ENCODE data around the gene CCDC33. TPM values are rescaled to one million over a fixed set of nuclear protein-coding genes. Genes with fewer than 3 reads are reported as not detected.

The CCDC33 gene
- total RNA-seq, 1 donor from 2014 or later: 0.25 TPM

DNA sequence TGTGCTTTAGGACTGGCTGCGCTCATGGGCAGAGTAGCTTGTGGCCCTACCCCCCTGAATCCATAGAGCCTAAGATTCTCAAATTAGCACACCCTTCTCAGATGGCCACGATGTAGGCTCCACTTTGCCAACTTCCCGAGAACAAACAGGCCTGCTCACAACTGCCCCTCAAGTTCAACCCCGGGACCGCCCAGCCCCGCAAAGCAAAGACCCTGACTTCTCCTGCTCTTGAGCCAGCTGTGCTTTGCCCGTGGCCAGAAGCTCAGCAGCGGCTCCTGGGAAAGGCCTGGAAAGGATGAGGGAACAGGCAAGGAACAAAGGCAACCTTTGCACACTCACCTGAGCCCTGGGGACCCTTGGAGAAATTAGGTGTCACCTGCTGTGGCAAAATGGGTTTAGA lies 99.3 kb downstream of the CCDC33 start:
- no peaks in the 10 kb centered on the region for H3K36me3 ChIP-seq (ENCODE audit: control insufficient read depth, insufficient read depth, low read length)
- no peak for DNase-seq (ENCODE audit: low read depth)
- no peak overlapping the region for H3K4me3 ChIP-seq (ENCODE audit: low read depth, low read length)
- peaks cover 5% of the 10 kb centered on the region for H3K27me3 ChIP-seq (ENCODE audit: control insufficient read depth, insufficient read depth, low read length)
- TF ChIP-seq, protein P1, sequence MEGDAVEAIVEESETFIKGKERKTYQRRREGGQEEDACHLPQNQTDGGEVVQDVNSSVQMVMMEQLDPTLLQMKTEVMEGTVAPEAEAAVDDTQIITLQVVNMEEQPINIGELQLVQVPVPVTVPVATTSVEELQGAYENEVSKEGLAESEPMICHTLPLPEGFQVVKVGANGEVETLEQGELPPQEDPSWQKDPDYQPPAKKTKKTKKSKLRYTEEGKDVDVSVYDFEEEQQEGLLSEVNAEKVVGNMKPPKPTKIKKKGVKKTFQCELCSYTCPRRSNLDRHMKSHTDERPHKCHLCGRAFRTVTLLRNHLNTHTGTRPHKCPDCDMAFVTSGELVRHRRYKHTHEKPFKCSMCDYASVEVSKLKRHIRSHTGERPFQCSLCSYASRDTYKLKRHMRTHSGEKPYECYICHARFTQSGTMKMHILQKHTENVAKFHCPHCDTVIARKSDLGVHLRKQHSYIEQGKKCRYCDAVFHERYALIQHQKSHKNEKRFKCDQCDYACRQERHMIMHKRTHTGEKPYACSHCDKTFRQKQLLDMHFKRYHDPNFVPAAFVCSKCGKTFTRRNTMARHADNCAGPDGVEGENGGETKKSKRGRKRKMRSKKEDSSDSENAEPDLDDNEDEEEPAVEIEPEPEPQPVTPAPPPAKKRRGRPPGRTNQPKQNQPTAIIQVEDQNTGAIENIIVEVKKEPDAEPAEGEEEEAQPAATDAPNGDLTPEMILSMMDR (IDR thresholded peaks at IDR 0.05; ENCODE audit: insufficient read depth, low read length, poor library complexity, severe bottlenecking): no peak

DNA sequence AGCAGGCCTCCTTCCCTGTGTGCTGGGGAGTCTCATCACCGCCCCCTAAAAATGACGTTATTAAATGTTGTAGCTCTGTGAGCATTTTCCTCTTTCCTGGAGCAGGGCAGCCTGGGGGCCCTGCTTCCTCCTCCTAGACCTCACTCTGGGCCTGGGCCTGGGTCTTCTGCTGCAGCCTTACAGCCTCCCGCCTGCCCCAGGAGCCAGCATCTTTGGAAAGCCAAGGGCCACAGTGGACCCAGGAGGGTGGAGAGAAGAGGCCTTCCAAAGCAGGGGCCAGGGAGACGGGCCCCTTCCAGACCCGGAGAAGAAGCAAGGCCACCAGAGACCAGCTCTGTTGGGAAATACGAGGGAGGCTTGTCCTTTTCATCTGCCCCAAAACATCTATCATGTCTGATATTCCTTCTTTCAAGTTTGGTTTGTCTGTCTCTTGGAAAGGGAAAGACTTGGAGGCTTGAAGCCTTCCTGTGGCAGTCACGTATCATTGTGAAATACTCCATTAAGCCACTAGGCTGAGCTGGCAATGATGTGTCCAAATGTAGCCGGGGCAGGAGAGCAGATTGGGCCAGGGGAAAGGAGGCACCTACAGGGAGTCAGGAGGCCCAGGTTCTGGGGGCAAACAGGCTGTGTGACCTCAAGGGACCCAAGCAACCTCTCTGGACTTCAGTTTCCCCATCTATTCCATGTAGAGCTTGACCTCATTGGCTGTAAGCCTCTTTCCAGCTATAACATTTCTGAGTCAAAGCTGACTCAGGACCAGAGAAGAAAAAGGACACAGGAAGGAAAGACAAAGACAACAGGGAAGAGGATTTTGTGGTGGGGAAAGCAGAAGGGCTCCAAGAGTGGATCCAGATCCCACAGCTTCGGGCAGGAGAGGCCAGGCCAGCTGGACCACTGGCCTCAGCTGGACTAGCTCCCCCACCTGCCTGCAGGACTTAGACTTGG lies 100.2 kb downstream of the CCDC33 start:
- H3K4me3 ChIP-seq (ENCODE audit: low read depth, low read length): no peak overlapping the region
- H3K36me3 ChIP-seq (ENCODE audit: control insufficient read depth, insufficient read depth, low read length): no peaks in the 10 kb centered on the region
- peaks cover under 1% of the 10 kb centered on the region for H3K27me3 ChIP-seq (ENCODE audit: control insufficient read depth, insufficient read depth, low read length)
- DNase-seq (ENCODE audit: low read depth): no peak
- TF ChIP-seq, protein P1 (IDR thresholded peaks at IDR 0.05; ENCODE audit: insufficient read depth, low read length, poor library complexity, severe bottlenecking): no peak

DNA sequence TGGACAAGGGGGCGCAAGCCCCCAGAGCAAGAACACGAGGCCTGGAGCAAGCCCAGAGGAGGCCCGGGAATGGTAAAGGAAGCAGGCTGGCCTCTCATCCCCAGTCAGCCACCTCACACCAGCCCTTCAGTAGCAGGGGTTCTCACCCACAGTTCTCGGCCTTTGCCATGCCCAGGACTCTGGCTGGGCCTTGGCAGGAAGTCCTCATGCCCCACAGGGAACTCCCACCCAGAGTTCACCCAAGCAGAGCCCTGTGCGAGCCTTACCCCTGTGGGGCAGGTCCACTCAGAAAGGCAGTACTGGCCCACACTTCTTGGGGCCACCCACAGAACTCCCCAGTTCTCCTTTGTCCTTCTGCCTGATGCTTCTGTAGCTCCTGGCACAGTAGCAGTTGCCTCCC lies 101.0 kb downstream of the CCDC33 start:
- no peak for DNase-seq (ENCODE audit: low read depth)
- Histone ChIP-seq H3K36me3 (ENCODE audit: control insufficient read depth, insufficient read depth, low read length) (no peaks in the 10 kb centered on the region), H3K27me3 (ENCODE audit: control insufficient read depth, insufficient read depth, low read length) (no peaks in the 10 kb centered on the region), H3K4me3 (ENCODE audit: low read depth, low read length) (no peak overlapping the region)
- TF ChIP-seq, protein P1 (IDR thresholded peaks at IDR 0.05; ENCODE audit: insufficient read depth, low read length, poor library complexity, severe bottlenecking): no peak

DNA sequence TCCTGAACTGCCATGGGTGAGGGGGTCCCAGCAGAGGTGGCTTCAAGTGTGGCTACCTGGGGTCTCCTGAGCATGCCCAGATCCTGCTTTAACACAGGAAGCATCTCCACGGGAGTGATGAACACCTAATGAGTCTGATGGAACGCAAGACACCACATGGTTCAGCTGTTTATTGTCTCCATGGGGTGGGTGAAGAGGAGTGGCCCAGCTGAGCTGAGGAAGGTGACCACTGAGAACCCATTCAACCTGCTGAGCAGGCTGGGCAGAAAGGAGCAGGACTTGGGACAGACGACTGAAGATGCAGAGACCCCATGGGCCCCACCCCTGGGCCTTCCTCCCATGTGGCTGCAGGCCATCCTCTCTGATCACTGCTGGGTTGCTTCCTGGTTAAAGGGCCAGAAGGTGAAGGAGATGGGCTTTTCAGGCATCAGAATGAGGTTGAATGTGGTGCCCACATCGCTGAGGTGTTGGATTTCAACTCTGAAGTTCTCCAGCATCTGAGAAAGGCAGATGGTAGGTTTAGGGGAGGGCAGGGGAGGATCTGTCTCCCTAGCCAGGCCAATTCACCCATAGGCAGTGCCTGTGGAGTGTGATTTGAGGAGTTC lies 101.6 kb downstream of the CCDC33 start:
- TF ChIP-seq, protein P1 (IDR thresholded peaks at IDR 0.05; ENCODE audit: insufficient read depth, low read length, poor library complexity, severe bottlenecking): no peak
- DNase-seq (ENCODE audit: low read depth): no peak
- no peaks in the 10 kb centered on the region for H3K36me3 ChIP-seq (ENCODE audit: control insufficient read depth, insufficient read depth, low read length)
- H3K4me3 ChIP-seq (ENCODE audit: low read depth, low read length): no peak overlapping the region
- H3K27me3 ChIP-seq (ENCODE audit: control insufficient read depth, insufficient read depth, low read length): no peaks in the 10 kb centered on the region

DNA sequence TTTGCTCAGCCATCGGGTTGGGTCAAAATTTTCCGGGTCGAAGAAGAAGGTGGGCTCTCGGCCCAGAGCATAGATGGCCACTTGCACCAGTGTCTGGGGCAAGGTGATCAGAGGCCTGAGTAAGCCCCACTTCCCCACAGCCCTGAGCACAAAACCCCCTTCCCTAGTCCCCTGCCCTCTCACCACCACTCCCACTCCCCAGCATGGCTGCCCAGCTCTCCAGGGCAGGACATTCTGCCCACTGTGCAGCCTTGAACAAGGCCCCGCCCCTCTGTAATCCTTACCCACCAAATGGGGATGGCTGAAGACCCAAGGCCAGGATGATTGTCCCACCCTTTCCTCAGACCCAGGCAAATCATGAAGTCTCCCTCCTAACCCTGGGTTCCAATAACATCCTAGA lies 102.5 kb downstream of the CCDC33 start:
- Histone ChIP-seq H3K4me3 (ENCODE audit: low read depth, low read length) (no peak overlapping the region), H3K36me3 (ENCODE audit: control insufficient read depth, insufficient read depth, low read length) (no peaks in the 10 kb centered on the region), H3K27me3 (ENCODE audit: control insufficient read depth, insufficient read depth, low read length) (no peaks in the 10 kb centered on the region)
- DNase-seq (ENCODE audit: low read depth): no peak
- TF ChIP-seq, protein P1 (IDR thresholded peaks at IDR 0.05; ENCODE audit: insufficient read depth, low read length, poor library complexity, severe bottlenecking): no peak
